GM12873 (cell line): ENCODE measurements around the gene C14orf132.

Experiments
- TF ChIP-seq, protein P1 (sequence below): IDR thresholded peaks from 2 replicates; pipeline ENCODE4 v1.5.1; 2012; ENCODE audit warnings: low read depth, mild to moderate bottlenecking, moderate library complexity, low read length, control low read depth; ENCODE audit not compliant: insufficient read depth; ENCODE audit errors: missing control alignments

C14orf132 gene

DNA sequence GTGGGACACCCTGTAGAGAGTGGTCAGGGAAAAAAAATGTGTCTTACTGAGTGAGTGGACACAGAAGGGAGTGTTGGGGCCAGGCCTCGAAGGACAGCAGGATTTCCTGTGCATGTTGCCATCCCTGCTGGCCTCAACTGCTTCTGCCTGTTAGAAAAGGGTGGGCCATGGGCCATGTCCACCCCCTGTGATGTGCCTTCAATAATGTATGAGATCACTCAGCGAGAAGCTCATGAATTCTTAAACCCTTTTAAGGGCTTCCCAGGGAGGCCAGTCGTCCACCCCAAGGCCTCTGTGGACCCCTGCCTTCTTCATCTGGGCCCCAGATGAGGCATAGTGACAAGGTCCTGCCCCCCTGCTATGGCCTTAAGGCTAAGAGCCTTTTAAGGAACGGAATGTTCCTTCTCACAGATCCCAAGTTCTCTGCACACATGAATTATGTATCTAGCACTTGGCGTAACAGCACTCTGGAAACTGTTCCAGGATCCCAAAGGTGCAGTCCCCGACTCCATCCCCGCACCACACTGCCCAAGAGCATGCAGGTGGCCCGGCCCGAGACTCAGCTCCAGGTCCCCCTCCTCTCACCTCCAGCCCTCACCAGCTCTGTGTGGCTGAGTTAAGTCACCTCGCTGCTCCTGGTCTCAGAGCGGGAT is 8.9 kb upstream of the C14orf132 start:
- TF ChIP-seq, protein P1, sequence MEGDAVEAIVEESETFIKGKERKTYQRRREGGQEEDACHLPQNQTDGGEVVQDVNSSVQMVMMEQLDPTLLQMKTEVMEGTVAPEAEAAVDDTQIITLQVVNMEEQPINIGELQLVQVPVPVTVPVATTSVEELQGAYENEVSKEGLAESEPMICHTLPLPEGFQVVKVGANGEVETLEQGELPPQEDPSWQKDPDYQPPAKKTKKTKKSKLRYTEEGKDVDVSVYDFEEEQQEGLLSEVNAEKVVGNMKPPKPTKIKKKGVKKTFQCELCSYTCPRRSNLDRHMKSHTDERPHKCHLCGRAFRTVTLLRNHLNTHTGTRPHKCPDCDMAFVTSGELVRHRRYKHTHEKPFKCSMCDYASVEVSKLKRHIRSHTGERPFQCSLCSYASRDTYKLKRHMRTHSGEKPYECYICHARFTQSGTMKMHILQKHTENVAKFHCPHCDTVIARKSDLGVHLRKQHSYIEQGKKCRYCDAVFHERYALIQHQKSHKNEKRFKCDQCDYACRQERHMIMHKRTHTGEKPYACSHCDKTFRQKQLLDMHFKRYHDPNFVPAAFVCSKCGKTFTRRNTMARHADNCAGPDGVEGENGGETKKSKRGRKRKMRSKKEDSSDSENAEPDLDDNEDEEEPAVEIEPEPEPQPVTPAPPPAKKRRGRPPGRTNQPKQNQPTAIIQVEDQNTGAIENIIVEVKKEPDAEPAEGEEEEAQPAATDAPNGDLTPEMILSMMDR: no peak

DNA sequence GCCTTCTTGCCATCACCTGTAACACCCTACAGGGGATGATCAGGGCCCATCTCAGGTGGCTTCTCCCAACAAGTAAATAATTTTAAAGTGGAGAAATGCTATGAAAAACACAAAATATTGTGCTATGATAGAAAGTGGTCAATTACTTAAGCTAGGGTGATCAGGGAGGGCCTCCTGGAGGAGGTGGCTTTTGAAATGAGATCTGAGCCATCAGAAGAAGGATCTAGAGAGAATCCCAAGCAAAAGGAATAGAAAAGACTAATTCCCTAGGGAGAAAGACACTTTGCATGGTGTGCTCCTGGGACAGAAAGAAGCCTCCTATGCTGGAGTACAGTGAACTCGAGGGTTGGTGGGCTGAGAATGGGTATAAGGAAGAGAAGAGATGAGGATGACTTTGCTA is 7.5 kb upstream of the C14orf132 start:
- TF ChIP-seq, protein P1: no peak

DNA sequence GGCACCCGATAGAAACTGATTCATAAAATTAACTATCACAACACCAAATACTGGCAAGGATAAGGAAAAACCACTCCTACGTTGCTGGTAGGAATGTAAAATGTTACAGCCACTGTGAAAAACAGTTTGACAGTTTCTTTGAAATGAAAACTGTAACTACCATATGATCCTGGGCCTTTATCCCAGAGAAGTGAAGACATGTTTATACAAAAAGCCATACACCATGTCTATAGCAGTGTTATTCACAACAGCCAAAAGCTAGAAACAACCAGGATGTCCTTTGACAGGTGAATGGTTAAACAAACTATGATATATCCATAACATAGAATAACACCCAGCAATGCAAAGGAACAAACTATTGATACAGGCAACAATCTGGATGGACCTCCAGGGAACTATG is 3.7 kb upstream of the C14orf132 start:
- TF ChIP-seq, protein P1: no peak

DNA sequence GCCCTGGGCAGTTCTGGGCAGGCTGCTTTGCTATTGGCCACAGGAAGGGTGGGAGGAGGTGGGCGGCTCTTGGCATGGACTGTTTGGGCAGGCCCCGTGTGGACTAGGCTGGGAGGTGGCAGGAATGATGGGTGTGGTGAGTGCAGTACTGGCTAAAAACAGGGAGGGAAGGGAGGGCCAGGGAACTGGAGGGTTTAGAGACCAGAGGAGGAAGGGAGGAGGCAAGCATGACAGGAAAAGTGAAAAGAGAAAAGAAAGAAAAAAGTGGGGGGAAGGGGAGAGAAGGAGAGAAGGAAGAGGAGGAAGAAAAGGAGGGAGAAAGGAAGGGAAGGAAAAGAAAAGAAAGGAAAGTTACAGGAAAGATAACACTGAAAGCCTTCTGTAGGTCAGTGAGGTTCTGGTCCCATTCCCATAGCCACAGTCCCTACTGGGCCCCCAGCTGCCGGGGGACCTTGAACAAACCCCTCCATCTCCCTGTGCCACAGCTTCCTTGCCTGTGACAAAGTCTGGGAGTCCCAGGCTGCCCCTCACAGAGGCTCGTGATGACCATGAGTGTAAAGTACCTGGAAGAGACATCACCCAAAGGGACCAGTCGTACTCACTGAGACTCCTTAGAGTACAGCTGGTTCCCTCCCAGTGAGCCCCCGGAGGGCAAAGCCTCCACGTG is 1.1 kb upstream of the C14orf132 start:
- TF ChIP-seq, protein P1: no peak

DNA sequence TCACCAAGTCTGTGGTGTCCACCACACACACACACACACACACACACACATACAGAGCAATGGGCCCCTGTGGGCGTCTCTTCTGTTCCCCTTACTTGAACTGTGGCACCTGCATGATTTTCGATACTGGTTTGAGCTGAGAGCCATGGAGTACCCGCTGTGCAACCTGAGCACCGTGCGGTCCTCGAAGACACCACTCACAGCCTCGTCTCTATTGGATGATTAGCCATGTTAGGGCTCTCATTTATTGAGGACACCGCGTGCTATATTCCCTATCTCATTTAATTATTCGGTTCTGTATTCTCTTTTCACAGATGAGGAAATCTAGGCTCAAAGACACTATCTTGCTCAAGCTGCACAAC is 623 bp upstream of the C14orf132 start:
- TF ChIP-seq, protein P1: no peak

DNA sequence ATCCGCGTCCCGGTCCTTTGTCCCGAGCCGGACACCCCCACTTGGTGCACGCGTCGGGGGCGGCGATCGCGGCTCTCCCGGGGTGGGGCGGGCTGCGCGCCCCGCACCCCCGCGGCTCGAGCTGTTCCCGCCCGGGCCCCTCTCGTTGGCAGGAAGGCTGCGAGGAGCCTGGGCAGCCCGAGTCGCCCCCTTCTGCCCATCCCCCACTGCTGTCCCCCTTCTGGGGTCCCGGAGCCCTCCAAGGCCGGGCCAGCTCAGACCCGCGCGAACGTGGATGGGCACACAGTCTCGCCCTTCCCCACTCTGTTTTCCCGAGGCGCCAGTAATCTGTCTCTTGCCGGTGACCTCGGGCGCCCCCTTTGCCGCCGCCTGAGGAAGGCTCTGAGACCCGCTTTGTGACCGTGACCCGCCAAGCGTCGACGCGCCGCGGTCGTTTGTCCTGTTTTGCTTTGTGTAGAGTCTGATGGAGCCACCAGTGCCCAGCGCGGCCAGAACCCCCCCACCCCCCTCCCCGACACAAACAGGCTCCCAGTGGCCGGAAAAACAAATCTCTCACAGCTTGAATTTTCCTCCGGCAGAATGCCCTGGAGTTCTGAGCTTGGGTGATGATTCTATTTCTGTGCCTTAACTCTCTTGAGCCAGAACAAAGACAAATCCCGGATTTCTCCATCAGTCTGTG is 610 bp downstream of the C14orf132 start:
- TF ChIP-seq, protein P1: peak; percentile 14

DNA sequence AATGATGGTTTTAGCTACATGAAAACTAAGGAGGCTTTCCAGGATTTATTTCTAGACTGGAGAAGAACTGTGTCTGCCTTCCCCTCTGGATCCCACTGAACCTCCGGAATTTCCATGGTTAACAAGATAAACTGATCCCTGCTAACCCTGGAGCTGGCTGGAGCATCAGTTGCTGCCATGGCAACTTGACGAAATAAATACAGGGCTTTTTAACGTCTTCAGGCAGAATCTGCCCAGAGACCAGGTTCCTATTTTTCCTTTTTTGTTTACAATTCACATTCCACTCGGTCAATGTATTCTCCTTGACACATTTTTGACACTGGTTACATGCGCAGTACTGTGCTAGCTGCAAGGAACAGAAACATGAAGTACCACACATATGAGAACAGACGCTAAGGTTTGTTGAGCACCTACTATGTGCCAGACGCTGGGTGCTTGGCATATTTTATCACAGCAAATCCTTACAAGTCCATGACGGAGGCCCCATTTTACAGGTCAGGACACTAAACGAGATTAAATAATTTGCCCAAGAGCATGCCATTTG is 1.7 kb downstream of the C14orf132 start:
- TF ChIP-seq, protein P1: no peak
